HCT116 (cell line): ENCODE measurements around the gene INPP4A.

Experiments
- CTCF ChIP-seq, 3 experiments: fragments of 200-600 bp in 1 of 3; sonication (generic) in 1 of 3; IDR thresholded peaks in 2 of 3; conservative IDR thresholded peaks in 1 of 3; 2 replicates each; pipeline ENCODE4 v1.5.1; 2012 to 2017; ENCODE audit warnings: low read depth in 2 of 3, low read length in 2 of 3, antibody characterized with exemption in 1 of 3, borderline replicate concordance in 1 of 3, control low read depth in 1 of 3, mild to moderate bottlenecking in 1 of 3, mixed read lengths in 1 of 3, mixed run types in 1 of 3, moderate library complexity in 1 of 3; ENCODE audit not compliant: insufficient read depth in 1 of 3
- EZH2 ChIP-seq: fragments of 200-600 bp; sonication (generic); IDR thresholded peaks from 2 replicates; pipeline ENCODE4 v1.6.1; 2017; ENCODE audit warnings: antibody characterized with exemption, mixed run types
- FOSL1 ChIP-seq: IDR thresholded peaks from 2 replicates; pipeline ENCODE4 v1.6.1; 2012; ENCODE audit warnings: low read depth
- POLR2A ChIP-seq: IDR thresholded peaks from 2 replicates; pipeline ENCODE4 v1.7.0; 2011; ENCODE audit warnings: borderline replicate concordance; ENCODE audit not compliant: insufficient read depth, insufficient read length; ENCODE audit errors: extremely low read depth
- RAD21 ChIP-seq: IDR thresholded peaks from 2 replicates; pipeline ENCODE4 v1.6.1; 2012; ENCODE audit warnings: low read depth, mild to moderate bottlenecking
- SIN3A ChIP-seq: IDR thresholded peaks from 2 replicates; pipeline ENCODE4 v1.6.1; 2012; ENCODE audit warnings: low read depth

DNA sequence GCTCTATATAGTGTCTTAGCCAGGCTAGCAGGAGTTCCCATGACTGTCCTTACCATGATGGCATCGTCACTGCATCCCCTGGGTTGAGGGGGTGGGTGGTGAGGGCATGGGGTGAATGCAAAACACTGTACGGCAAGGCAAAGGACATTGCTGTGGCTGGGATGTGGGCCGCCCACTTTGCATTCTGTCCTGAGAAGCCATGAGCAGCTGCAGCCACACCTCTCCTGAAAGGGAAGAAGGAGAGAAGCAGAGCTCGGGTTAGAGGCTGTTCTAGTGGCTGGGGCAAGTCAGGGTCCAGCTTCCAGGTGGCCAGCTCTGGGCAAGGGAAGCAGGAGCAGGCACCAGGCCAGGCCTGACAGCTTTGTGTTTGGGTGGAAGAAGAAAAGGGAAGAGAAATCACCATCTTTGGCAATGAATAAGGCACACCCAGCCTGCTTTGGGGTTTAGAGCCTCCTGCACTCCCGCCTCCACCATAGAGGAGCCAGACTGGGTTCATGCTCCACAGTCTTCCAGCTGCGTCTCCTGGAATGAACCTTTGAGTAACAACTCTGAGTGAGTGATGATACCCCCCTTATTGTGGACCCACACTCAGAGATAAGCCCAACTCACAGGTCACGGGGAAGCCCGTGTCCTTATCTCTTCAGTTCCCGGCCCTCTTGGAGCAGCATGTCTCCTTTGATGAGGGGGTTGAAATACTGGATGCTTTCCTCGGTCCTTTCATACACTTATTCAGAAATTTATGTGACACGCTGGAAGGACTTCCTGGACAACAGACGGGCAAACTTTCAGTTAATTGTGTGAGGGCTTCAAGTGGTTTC lies 63.4 kb downstream of the INPP4A start:
- TF ChIP-seq CTCF (IDR thresholded peaks at IDR 0.05 in 2 of 3, conservative IDR thresholded peaks at IDR 0.05 in 1 of 3; ENCODE audit: borderline replicate concordance in 1 of 3, insufficient read depth in 1 of 3, low read depth in 2 of 3, low read length in 2 of 3) (no peak), EZH2 (no peak), RAD21 (no peak), POLR2A (no peak), FOSL1 (no peak), SIN3A (no peak)
